Cerebellar nuclear complex (tissue), 1 donor: Measurements from ENCODE around the gene RGCC.
"Not testable (repeated sequence)": the region's sequence is repeated elsewhere in the genome, so short reads cannot be mapped to it uniquely, and the experiment has no call there.

ENCODE experiments used
- DNase-seq, 2 experiments: peaks; one replicate each; lab custom pipeline; 2025; lab: John Stamatoyannopoulos, UW

Gene RGCC

GRCh38 chr13:41456768-41457588, at the start of gene RGCC:
RGCC (plus strand) TSS chr13:41457550; CDS start chr13:41457708, 158 bp downstream.
- DNase-seq = no peak

GRCh38 chr13:41408121-41408520, 49.2 kb upstream of the RGCC start:
- no peak for DNase-seq

DNA sequence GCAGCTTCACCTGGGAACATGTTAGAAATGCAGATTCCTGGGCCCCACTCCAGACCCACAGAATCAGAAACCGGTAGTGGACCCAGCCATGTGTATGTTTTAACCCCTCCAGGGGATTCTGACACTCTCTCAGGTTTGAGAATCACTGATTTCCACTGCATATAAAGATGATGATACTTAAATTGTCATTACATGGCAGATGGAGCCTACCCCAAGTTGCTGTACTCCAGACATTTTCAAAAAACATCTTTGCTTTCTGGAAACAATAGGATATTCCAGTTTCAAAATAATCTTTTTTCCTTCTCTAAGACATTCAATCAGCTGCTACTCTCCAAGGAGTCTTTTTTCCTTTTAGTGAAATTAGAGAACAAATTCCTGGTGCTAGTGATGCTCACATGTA, 48.6 kb upstream of the RGCC start:
- no peak for DNase-seq

DNA sequence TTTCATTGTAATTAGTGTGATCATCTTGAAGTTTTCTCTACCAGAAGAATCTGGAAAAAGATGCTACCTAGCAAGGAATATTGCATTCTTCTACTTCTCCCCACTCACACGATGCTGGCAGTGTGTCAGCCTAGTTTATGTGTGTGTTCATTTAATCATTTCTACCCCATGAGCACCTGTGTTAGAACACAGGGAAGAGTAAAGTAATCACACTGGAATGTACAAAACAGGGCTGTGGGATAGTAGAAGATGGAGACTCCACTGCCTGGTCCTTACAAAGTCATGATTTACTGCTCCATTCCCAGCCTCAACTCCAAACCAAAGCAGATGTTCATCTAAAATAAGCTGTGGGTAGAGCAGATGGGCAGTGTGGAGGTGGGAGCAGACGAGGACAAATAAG, 47.7 kb upstream of the RGCC start:
- no peak for DNase-seq

GRCh38 chr13:41411060-41411459, 46.3 kb upstream of the RGCC start:
- no peak for DNase-seq

DNA sequence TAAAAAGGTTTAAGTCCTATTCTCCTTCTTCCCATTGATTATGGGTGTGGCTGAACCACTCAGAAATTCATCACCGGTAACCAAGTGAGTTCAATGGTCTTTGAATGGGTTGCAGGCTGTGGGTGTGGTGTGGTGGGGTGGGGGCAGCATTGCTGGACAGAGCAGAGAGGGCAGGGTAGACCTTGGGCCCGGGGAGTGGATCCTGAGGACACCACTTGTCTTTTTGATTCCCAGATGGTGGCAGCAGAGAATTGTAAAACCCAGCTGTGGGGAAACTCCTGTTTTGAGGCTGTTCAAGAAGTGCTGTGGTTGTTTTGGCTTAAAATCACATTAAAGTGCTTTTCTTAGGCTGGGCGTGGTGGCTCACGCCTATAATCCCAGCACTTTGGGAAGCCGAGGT, 45.8 kb upstream of the RGCC start:
- DNase-seq = no peak

DNA sequence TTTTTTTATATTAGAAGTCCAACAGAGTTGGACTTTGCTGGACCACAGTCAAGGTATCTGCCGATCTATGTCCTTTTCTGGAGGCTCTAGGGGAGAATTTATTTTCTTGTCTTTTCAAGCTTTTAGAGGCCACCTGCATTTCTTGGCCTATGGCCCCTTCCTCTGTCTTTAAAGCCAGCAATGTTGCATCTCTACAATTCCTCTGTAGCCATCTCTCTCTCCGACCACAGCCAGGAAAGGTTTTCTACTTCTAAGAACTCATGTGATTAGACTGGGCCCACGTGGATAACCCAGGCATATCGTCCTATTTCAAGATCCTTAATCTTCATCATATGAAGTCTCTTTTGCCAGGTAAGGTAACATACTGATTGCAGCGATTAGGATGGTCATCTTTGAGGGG, 43.5 kb upstream of the RGCC start:
- no peak for DNase-seq

DNA sequence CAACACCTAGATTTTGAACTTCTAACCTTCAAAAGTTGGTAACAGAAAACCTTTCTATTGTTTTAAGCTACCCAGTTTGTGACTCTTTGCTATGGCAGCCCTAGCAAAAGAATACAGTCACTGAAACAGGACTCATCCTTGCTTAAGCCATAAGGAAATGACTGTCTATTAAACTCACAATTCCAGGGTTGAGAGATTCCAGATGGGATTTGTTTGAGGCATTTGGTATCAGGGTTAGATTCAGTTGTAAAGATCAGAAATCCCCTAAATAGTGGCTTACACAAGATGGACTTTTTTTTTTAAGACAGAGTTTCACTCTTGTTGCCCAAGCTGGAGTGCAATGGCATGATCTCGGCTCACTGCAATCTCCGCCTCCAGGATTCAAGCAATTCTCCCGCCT, 41.1 kb upstream of the RGCC start:
- DNase-seq = no peak

DNA sequence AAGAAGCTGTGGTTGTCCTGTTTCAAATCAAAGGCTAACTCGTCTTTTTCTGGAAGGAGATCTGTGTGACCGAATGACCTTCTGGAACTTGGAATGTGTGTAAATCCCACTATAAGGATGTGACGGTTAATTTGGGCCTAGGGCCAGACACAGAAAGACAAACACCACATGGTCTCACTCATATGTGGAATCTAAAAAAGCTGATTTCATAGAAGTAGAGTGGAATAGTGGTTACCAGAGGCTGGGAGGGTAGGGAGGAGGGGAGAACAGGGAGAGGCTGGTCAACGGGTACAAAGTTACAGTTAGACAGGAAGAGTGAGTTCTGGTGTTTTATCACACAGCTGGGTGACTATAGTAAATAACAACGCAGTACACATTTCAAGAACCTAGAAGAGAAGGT, 39.3 kb upstream of the RGCC start:
- no peak for DNase-seq

DNA sequence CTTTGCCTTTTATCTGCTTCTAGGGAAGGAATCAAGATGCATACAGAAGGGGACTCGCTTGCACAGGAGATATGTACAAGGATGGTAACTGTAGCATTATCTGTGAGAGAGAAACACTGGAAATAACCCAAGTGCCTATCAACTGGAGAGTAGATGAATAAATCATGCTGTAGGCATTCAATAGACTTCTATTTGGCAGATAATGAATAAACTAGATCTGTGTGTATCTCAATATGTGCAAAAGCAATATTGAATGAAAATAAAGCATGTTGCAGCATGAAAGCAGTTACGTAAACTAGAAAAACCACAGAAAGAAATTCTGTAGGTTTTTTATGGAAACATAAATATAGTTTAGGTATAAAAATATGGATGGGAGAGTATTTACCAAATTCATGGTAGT, 38.6 kb upstream of the RGCC start:
- DNase-seq = no peak

GRCh38 chr13:41419206-41419605, 38.1 kb upstream of the RGCC start:
- no peak for DNase-seq

DNA sequence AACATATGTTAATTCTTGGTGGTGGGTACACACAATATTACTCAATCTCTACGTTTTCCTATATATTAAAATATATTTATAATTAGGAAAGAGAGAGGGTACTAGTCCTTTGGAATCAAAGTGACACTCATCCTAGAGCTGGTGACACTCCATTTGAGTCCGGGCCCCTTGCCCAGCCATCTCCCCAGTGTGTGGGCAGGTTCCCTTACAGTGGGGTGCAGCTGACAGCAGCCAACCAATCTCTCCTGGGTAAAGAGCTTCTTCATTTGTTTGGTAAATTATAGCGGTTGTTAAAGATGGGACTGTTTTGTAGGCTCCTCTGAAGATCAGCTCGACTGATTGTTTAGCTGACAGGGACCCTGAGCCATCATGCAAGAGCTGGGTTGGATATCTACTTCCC, 37.2 kb upstream of the RGCC start:
- no peak for DNase-seq

GRCh38 chr13:41421330-41421729, 36.0 kb upstream of the RGCC start:
- not testable (repeated sequence) for DNase-seq

GRCh38 chr13:41421983-41422382, 35.4 kb upstream of the RGCC start:
- not testable (repeated sequence) for DNase-seq

- DNase-seq = not testable (repeated sequence)
Measured at GRCh38 chr13:41423259-41423658, 34.1 kb upstream of the RGCC start.

- not testable (repeated sequence) for DNase-seq
Measured at GRCh38 chr13:41424675-41425074, 32.7 kb upstream of the RGCC start.

DNA sequence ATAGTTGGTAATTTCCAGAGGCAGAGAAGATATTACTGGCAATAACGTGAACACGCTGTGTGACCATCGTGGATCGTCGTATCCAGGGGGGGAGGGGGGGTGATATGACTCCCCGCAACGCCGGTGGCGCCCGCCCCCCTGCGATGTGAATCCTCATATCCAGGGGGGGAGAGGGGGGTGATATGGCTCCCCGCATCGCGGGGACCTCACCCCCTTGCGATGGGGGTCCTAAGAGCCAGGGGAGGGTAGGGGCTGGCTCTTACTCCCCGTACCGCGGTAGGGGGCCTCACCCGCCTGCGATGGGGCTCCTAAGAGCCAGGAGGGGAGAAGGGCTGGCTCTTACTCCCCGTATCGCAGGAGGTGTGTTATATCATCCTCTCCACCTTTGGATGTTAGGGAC, 31.3 kb upstream of the RGCC start:
- DNase-seq = no peak

DNA sequence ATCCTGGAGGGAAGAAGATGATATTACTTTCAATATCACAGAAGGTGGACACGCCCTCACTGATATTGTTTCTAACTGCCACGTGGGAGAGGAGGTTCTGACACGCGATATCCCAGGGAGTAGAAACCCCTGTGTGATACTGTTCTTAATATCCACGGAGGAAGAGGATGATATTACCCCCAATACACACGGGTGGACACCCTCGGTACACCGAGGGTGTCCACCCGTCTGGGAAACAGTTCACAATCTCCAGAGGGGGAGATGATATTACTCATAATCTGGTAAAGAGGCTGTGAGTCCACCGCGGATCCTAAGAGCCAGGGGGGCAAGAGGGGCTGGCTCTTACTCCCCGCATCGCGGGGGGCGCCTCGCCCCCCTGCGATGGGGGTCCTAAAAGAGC, 29.7 kb upstream of the RGCC start:
- no peak for DNase-seq

DNA sequence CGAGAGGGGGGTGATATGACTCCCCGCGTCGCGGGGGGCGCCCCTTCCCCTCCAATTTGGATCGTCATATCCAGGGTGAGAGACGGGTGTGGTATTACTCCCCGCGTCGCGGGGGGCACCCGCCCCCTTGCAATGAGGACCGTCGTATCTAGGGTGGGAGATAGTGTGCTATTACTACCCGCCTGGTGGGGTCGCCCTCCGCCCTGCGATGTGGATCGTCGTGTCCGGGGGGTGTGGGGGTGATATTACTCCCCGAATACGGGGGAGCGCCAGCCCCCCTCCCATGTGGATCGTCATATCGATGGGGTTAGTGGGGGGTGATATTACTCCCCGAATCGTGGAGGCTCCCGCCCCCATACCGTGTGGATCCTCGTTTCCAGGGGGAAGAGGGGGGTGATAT, 29.2 kb upstream of the RGCC start:
- DNase-seq = no peak

DNA sequence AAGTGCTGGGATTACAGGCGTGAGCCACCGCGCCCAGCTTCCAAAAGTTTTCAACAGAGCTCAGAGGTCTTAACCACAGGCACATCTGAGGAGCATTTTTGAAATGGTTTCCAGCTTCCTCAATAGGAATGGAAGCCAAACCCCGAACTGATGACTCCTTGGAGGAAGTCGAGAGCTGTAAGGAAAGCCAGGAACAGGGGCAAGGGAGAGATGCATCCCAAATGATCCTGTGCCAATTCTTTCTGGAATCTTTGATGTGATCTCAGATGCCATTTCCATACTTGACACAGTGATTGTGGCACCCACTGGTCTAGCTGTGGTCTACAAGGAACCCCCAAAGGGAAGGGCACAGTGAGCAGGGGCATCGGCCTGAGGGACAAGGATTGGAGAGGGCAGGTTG, 23.3 kb upstream of the RGCC start:
- DNase-seq = not testable (repeated sequence)

- no peak for DNase-seq
Measured at GRCh38 chr13:41434831-41435520, 22.4 kb upstream of the RGCC start.

- no peak for DNase-seq
Measured at GRCh38 chr13:41443969-41444368, 13.4 kb upstream of the RGCC start.

DNA sequence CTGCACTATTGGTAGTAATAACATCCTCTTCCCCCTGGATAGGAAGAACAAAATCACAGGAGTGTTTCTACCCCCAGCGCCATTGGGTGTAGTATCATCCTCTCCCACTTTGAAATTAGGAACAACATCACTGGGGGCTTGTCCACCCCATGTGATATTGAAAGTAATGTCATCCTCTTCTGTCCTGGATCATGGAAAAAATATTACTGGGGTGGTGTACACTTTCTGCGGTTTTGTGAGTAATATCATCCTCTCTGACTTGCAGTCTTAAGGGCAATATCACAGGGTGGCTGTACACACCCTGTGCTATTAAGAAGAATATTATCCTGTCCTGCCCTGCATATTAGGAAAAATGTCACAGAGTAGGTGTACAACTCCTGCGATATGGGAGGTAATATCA, 4.9 kb upstream of the RGCC start:
- no peak for DNase-seq

DNA sequence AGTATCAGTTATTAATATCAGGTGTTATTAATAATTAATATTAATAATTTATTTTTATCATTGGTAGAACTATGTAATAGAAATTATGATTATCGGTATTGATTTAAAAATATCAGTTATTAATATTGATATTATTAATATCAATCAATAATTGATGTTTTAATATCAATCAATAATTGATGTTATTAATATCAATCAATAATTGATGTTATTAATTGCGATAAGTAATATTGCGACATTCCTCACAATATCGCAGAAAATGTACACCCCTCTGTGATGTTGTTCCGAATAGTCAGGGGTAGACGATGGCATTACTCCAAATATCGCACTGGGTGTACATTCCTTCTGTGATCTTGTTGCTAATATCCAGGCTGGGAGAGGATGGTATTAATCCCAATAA, 3.7 kb upstream of the RGCC start:
- DNase-seq = no peak
